GM23338 (cell line): ENCODE data around the gene PAFAH2. TPM values are rescaled to one million over a fixed set of nuclear protein-coding genes. Genes with fewer than 3 reads are reported as not detected.

Experiments
- ATAC-seq: fragments of 200-7000 bp; cut with Tn5 transposase; 3 replicates; pipeline ENCODE4 v1.9.1; 2020
- DNase-seq: peaks from one replicate; pipeline ENCODE4 v3.0.0-alpha.2; 2015; ENCODE audit warnings: low spot score
- H2AFZ ChIP-seq: fragments of 200-600 bp; sonication (generic); 2 replicates; pipeline ENCODE4 v1.8.0; 2016; ENCODE audit warnings: antibody characterized with exemption, mild to moderate bottlenecking, moderate library complexity
- H3F3A ChIP-seq: fragments of 200-600 bp; sonication (generic); replicated peaks from 2 replicates; pipeline ENCODE4 v1.8.0; 2017; ENCODE audit warnings: antibody characterized with exemption, mixed run types, low read depth
- H3K27ac ChIP-seq: fragments of 200-600 bp; sonication (generic); 2 replicates; pipeline ENCODE4 v1.6.1; 2016; ENCODE audit warnings: low read depth
- H3K27me3 ChIP-seq: fragments of 200-600 bp; sonication (generic); 2 replicates; pipeline ENCODE4 v1.8.0; 2016; ENCODE audit warnings: mild to moderate bottlenecking, mixed run types, moderate library complexity; ENCODE audit not compliant: insufficient read depth
- H3K36me3 ChIP-seq: fragments of 200-600 bp; sonication (generic); 2 replicates; pipeline ENCODE4 v1.8.0; 2016; ENCODE audit warnings: mild to moderate bottlenecking; ENCODE audit not compliant: insufficient read depth
- H3K4me1 ChIP-seq: fragments of 200-600 bp; sonication (generic); 2 replicates; pipeline ENCODE4 v1.8.0; 2016; ENCODE audit warnings: mild to moderate bottlenecking, moderate library complexity; ENCODE audit not compliant: insufficient read depth
- H3K4me2 ChIP-seq: fragments of 200-600 bp; sonication (generic); 2 replicates; pipeline ENCODE4 v1.7.1; 2017; ENCODE audit warnings: mixed run types
- H3K4me3 ChIP-seq: fragments of 200-600 bp; sonication (generic); 2 replicates; pipeline ENCODE4 v1.6.1; 2016; ENCODE audit warnings: mixed run types
- H3K79me2 ChIP-seq: fragments of 200-600 bp; sonication (generic); replicated peaks from 2 replicates; pipeline ENCODE4 v1.8.0; 2017; ENCODE audit warnings: mild to moderate bottlenecking; ENCODE audit not compliant: insufficient read depth
- H3K9me2 ChIP-seq: fragments of 200-600 bp; sonication (generic); 2 replicates; pipeline ENCODE4 v1.8.0; 2017; ENCODE audit not compliant: insufficient read depth
- H4K20me1 ChIP-seq: fragments of 200-600 bp; sonication (generic); replicated peaks from 2 replicates; pipeline ENCODE4 v1.8.0; 2017; ENCODE audit warnings: mild to moderate bottlenecking; ENCODE audit not compliant: insufficient read depth
- H3K27ac Mint-ChIP-seq: 2 replicates; pipeline ENCODE4 v1.8.0; 2020; ENCODE audit warnings: inconsistent platforms, mild to moderate bottlenecking, moderate library complexity, mixed read lengths
- H3K27me3 Mint-ChIP-seq: 3 replicates; pipeline ENCODE4 v1.8.0; 2022; ENCODE audit warnings: low read depth, mild to moderate bottlenecking, moderate library complexity, mixed read lengths, inconsistent platforms; ENCODE audit not compliant: insufficient read depth, poor library complexity
- H3K36me3 Mint-ChIP-seq: 3 replicates; pipeline ENCODE4 v1.8.0; 2021; ENCODE audit warnings: low read depth, mild to moderate bottlenecking, inconsistent platforms, moderate library complexity, mixed read lengths
- H3K4me1 Mint-ChIP-seq: 3 replicates; pipeline ENCODE4 v1.8.0; 2020; ENCODE audit warnings: mild to moderate bottlenecking, inconsistent platforms, mixed read lengths
- H3K4me3 Mint-ChIP-seq: 3 replicates; pipeline ENCODE4 v1.8.0; 2021; ENCODE audit warnings: moderate library complexity, mild to moderate bottlenecking, inconsistent platforms, mixed read lengths
- H3K9me3 Mint-ChIP-seq: 3 replicates; pipeline ENCODE4 v1.8.0; 2020; ENCODE audit warnings: moderate library complexity, mild to moderate bottlenecking, inconsistent platforms, mixed read lengths
- CREB1 ChIP-seq: fragments of 250-450 bp; sonication (Bioruptor Pico); IDR thresholded peaks from 2 replicates; pipeline ENCODE4 v1.5.0; 2020; ENCODE audit warnings: low read depth, mild to moderate bottlenecking, moderate library complexity
- EZH2 ChIP-seq: fragments of 200-600 bp; sonication (generic); IDR thresholded peaks from one replicate; pipeline ENCODE4 v1.8.0; 2017; ENCODE audit warnings: antibody characterized with exemption, mild to moderate bottlenecking, low read depth; ENCODE audit not compliant: unreplicated experiment
- NANOG ChIP-seq: IDR thresholded peaks from 2 replicates; pipeline ENCODE4 v1.6.1; 2016; ENCODE audit warnings: antibody characterized with exemption, borderline replicate concordance
- POLR2AphosphoS5 ChIP-seq: IDR thresholded peaks from 2 replicates; pipeline ENCODE4 v1.6.1; 2016; ENCODE audit warnings: antibody characterized with exemption, low read depth
- STAT1 ChIP-seq: IDR thresholded peaks from one replicate; pipeline ENCODE4 v1.6.1; 2016; ENCODE audit warnings: antibody characterized with exemption; ENCODE audit not compliant: unreplicated experiment
- ZNF331 ChIP-seq: fragments of 250-450 bp; sonication (Bioruptor Pico); IDR thresholded peaks from 2 replicates; pipeline ENCODE4 v1.5.0; 2020; ENCODE audit warnings: low read depth, mild to moderate bottlenecking, moderate library complexity
- polyA plus RNA-seq: library from polyadenylated mRNA; unstranded; fragments of >200 nt; fragmentation: Nextera tagmentation; extraction: Ambion mirVana; gene quantifications from 2 replicates; pipeline ENCODE4 v1.2.1, GENCODE V29; 2016
- total RNA-seq: library from RNA; depleted of rRNA; stranded (reverse); fragments of >200 nt; shearing (Covaris generic); gene quantifications from 2 replicates; pipeline ENCODE4 v1.2.3, GENCODE V29; 2014
- TF ChIP-seq, protein P1 (sequence below), 2 experiments: fragments of 200-600 bp in 1 of 2; sonication (generic) in 1 of 2; conservative IDR thresholded peaks; 2 replicates each; pipeline versions ENCODE4 v1.5.1 to v1.6.1; 2016 to 2017; ENCODE audit warnings: antibody characterized with exemption in 2 of 2, low read depth in 2 of 2, mild to moderate bottlenecking in 2 of 2, moderate library complexity in 1 of 2
- TF ChIP-seq, protein P2 (sequence below): IDR thresholded peaks from 2 replicates; pipeline ENCODE4 v1.6.1; 2016; ENCODE audit warnings: antibody characterized with exemption

Gene PAFAH2
- total and polyA plus RNA-seq, 2 experiments from 2014 or later, result 5.7 to 10.3 TPM

DNA sequence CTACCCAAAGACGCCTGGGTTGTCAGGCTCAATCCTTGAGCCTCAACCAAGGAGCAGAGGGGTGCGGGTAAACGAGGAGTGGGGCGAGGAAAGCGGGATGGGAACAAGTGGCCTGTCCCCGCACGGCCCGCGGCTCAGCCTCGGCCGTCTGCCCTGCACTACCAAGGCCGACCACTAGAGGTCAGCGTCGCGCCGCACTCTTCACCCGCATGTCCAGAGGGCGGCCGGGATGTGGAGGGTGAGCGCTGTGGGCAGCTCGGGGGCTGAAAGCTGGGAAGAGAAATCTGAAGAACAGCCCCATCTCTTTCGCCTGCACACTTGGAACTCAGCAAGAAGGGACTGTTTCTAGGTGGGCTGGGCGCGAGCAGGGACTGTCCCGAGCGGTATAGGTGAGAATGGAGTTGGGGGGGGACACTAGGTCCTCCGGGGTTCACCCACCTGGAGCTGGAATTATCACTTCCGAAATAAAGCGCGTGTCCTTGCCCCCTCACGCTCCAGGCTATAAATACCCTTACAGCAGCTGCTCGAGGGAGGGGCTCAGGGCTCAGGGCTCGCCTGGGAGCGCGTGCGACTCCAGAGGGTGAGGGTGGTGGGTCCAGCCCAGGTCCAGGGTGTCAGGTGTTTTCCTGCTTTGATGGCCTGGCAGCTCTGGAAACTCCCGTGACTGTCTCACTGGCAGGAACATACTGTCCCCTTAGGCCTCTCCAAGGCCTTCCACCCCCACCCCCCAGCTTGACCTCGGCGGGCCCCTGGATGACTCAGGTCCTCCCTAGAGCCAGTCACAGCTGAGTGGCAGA, 38.3 kb upstream of the PAFAH2 start:
- Mint-ChIP-seq H3K4me1 (peaks cover 5% of the 10 kb centered on the region; the same call in 2 of the 3 replicates), H3K27me3 (peaks cover 39% of the 10 kb centered on the region), H3K36me3 (no peaks in the 10 kb centered on the region), H3K9me3 (no peaks in the 10 kb centered on the region; the same call in 2 of the 3 replicates), H3K27ac (no peak overlapping the region), H3K4me3 (peak overlapping the region; percentile 84)
- Histone ChIP-seq H3K27me3 (peaks cover 27% of the 10 kb centered on the region), H3K36me3 (no peaks in the 10 kb centered on the region), H3K4me3 (peak overlapping the region; percentile 98), H3K27ac (no peak overlapping the region), H3F3A (no peaks in the 10 kb centered on the region), H3K4me2 (peak overlapping the region; percentile 100), H4K20me1 (no peaks in the 10 kb centered on the region), H3K9me2 (no peaks in the 10 kb centered on the region), H3K4me1 (peaks cover 6% of the 10 kb centered on the region; the same call in 1 of the 2 replicates), H3K79me2 (no peaks in the 10 kb centered on the region), H2AFZ (peak overlapping the region; percentile 99)
- peak; percentile 80 for DNase-seq
- ATAC-seq, result peak; percentile 86
- TF ChIP-seq STAT1, result no peak
- TF ChIP-seq, protein P1, sequence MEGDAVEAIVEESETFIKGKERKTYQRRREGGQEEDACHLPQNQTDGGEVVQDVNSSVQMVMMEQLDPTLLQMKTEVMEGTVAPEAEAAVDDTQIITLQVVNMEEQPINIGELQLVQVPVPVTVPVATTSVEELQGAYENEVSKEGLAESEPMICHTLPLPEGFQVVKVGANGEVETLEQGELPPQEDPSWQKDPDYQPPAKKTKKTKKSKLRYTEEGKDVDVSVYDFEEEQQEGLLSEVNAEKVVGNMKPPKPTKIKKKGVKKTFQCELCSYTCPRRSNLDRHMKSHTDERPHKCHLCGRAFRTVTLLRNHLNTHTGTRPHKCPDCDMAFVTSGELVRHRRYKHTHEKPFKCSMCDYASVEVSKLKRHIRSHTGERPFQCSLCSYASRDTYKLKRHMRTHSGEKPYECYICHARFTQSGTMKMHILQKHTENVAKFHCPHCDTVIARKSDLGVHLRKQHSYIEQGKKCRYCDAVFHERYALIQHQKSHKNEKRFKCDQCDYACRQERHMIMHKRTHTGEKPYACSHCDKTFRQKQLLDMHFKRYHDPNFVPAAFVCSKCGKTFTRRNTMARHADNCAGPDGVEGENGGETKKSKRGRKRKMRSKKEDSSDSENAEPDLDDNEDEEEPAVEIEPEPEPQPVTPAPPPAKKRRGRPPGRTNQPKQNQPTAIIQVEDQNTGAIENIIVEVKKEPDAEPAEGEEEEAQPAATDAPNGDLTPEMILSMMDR (conservative IDR thresholded peaks at IDR 0.05; ENCODE audit: low read depth in 2 of 2), result peak; percentile 94 to 99

DNA sequence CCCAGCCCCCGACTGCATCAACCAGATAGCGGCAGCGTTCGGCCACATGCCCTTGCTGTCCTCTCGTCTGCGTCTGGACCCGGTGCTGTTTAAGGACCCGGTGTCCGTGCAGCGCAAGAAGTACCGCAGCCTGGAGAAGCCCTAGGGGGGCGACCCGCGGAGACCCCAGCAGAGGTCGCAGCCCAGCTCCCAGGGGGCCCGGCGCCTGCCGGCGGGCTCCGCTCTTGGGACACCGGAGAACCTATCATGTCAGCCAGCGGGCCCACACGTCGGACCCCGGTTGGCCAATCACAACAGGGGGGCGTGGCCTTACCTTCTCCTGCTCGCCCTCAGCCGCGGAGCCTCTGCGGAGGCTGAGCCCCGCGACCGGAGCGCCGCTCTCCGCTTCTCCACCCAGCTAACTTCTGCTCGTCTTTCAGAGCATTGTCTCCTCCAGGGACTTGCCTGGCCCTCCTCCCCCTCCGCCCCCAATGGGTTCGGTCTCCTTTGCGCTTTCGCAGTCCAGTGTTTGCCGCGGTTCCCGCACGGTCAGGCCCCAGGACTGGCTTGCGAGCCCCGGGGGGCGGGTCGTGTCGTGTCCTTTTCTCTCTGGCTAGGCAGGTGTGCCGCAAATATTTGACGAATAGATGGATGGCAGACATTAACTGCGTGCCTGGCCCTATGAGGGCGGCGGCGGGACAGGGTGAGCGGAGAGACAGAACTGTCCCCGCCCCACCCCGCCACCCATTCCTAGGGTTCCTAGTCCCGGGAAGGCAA, 37.5 kb upstream of the PAFAH2 start:
- TF ChIP-seq, protein P1 (conservative IDR thresholded peaks at IDR 0.05; ENCODE audit: low read depth in 2 of 2), result peak in 1 of 2 experiments; percentile 37; a peak in 2 of 4 replicates
- TF ChIP-seq NANOG (no peak), EZH2 (no peak), POLR2AphosphoS5 (peak; percentile 69), ZNF331 (CRISPR knock-in tag) (no peak), CREB1 (CRISPR knock-in tag) (peak; percentile 61)
- TF ChIP-seq, protein P2, sequence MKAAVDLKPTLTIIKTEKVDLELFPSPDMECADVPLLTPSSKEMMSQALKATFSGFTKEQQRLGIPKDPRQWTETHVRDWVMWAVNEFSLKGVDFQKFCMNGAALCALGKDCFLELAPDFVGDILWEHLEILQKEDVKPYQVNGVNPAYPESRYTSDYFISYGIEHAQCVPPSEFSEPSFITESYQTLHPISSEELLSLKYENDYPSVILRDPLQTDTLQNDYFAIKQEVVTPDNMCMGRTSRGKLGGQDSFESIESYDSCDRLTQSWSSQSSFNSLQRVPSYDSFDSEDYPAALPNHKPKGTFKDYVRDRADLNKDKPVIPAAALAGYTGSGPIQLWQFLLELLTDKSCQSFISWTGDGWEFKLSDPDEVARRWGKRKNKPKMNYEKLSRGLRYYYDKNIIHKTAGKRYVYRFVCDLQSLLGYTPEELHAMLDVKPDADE, result no peak

More for the DNA sequence above, 37.5 kb upstream of the PAFAH2 start:
- no peaks in the 10 kb centered on the region for H3K79me2 ChIP-seq
- H3F3A ChIP-seq, result no peaks in the 10 kb centered on the region
- Mint-ChIP-seq H3K27me3 (peaks cover 34% of the 10 kb centered on the region), H3K36me3 (no peaks in the 10 kb centered on the region), H3K9me3 (no peaks in the 10 kb centered on the region; the same call in 2 of the 3 replicates), H3K4me1 (peaks cover 5% of the 10 kb centered on the region; the same call in 2 of the 3 replicates), H3K27ac (no peak overlapping the region), H3K4me3 (peak overlapping the region; percentile 84)
- no peaks in the 10 kb centered on the region for H3K9me2 ChIP-seq
- no peaks in the 10 kb centered on the region for H4K20me1 ChIP-seq
- peaks cover 6% of the 10 kb centered on the region; the same call in 1 of the 2 replicates for H3K4me1 ChIP-seq
- H3K36me3 ChIP-seq, result no peaks in the 10 kb centered on the region
- peak; percentile 90 for ATAC-seq
- H3K27ac ChIP-seq, result no peak overlapping the region
- peak overlapping the region; percentile 99 for H2AFZ ChIP-seq
- H3K4me2 ChIP-seq, result peak overlapping the region; percentile 100
- peak overlapping the region; percentile 98 for H3K4me3 ChIP-seq
- peaks cover 27% of the 10 kb centered on the region for H3K27me3 ChIP-seq
- DNase-seq, result peak; percentile 98
